Measurements from ENCODE around the gene CEP41. TPM values are rescaled to one million over a fixed set of nuclear protein-coding genes. Genes with fewer than 3 reads are reported as not detected.
A peak's percentile ranks its signal among the peaks of the same experiment; 100 is the strongest.

The CEP41 gene
- total RNA-seq, 1 experiment from 2014 or later, result 14.0 TPM

- no peak for TF ChIP-seq CTCF (IDR thresholded peaks at IDR 0.05; ENCODE audit: unreplicated experiment)
- ChIA-PET CTCF (interaction anchor here (0.7 kb wide), 1 partner anchor 214 kb away, joined by 3 read pairs; no protein-coding TSS in a partner anchor), POLR2A (interaction anchor here (1.2 to 2.3 kb wide), 2 partner anchors 18 to 58 kb away, joined by 4 to 12 read pairs; partner anchors contain the start of gene CPA4)
- Mint-ChIP-seq H3K4me3 (ENCODE audit: unreplicated experiment) (peak overlapping the region; percentile 29), H3K9me3 (ENCODE audit: unreplicated experiment) (no peaks in the 10 kb centered on the region), H3K27ac (ENCODE audit: low read depth, unreplicated experiment) (no peak overlapping the region), H3K27me3 (ENCODE audit: insufficient read depth, unreplicated experiment) (no peaks in the 10 kb centered on the region), H3K4me1 (ENCODE audit: insufficient read depth, unreplicated experiment) (peaks cover 52% of the 10 kb centered on the region), H3K36me3 (ENCODE audit: insufficient read depth, unreplicated experiment) (no peaks in the 10 kb centered on the region)
- DNase-seq (ENCODE audit: unreplicated experiment), result no peak
- intact Hi-C loops (cut with micrococcal nuclease), result loop anchor here (10.0 kb wide), 1 partner anchor 147 kb away; the partner anchor contains the start of genes SSMEM1 and TMEM209
- no TSS peak for BruUV-seq (replicated peaks)
Measured at GRCh38 chr7:130351791-130352090, 89.1 kb downstream of the CEP41 start.

- peaks cover 47% of the 10 kb centered on the region for H3K4me1 Mint-ChIP-seq (ENCODE audit: insufficient read depth, unreplicated experiment)
- intact Hi-C loops (cut with micrococcal nuclease), result loop anchor here (10.0 kb wide), 1 partner anchor 146 kb away; the partner anchor contains the start of genes SSMEM1 and TMEM209
- DNase-seq (ENCODE audit: unreplicated experiment), result no peak
- ChIA-PET CTCF (interaction anchor here (0.6 to 0.7 kb wide), 2 partner anchors 214 to 1488 kb away, joined by 3 read pairs; no protein-coding TSS in a partner anchor), POLR2A (interaction anchor here (0.6 to 2.3 kb wide), 5 partner anchors 17 to 58 kb away, joined by 3 to 12 read pairs (median 4); partner anchors contain the start of gene CPA4)
- no TSS peak for BruUV-seq (replicated peaks)
- no peak for TF ChIP-seq CTCF (IDR thresholded peaks at IDR 0.05; ENCODE audit: unreplicated experiment)
- H3K27ac Mint-ChIP-seq (ENCODE audit: low read depth, unreplicated experiment), result peak overlapping the region; percentile 55
- H3K27me3 Mint-ChIP-seq (ENCODE audit: insufficient read depth, unreplicated experiment), result no peaks in the 10 kb centered on the region
- no peak overlapping the region for H3K4me3 Mint-ChIP-seq (ENCODE audit: unreplicated experiment)
- no peaks in the 10 kb centered on the region for H3K9me3 Mint-ChIP-seq (ENCODE audit: unreplicated experiment)
- H3K36me3 Mint-ChIP-seq (ENCODE audit: insufficient read depth, unreplicated experiment), result no peaks in the 10 kb centered on the region
Measured at GRCh38 chr7:130350945-130351790, 89.6 kb downstream of the CEP41 start.

GRCh38 chr7:130349911-130350782, 90.7 kb downstream of the CEP41 start:
- Mint-ChIP-seq H3K9me3 (ENCODE audit: unreplicated experiment) (no peaks in the 10 kb centered on the region), H3K27ac (ENCODE audit: low read depth, unreplicated experiment) (peak overlapping the region; percentile 55), H3K4me1 (ENCODE audit: insufficient read depth, unreplicated experiment) (peaks cover 42% of the 10 kb centered on the region), H3K27me3 (ENCODE audit: insufficient read depth, unreplicated experiment) (no peaks in the 10 kb centered on the region), H3K36me3 (ENCODE audit: insufficient read depth, unreplicated experiment) (no peaks in the 10 kb centered on the region), H3K4me3 (ENCODE audit: unreplicated experiment) (no peak overlapping the region)
- DNase-seq (ENCODE audit: unreplicated experiment), result peak; percentile 91
- BruUV-seq (replicated peaks), result no TSS peak
- intact Hi-C loops (cut with micrococcal nuclease), result loop anchor here (10.0 kb wide), 1 partner anchor 145 kb away; the partner anchor contains the start of genes SSMEM1 and TMEM209
- TF ChIP-seq CTCF (IDR thresholded peaks at IDR 0.05; ENCODE audit: unreplicated experiment), result no peak
- CTCF ChIA-PET, result interaction anchor here (0.6 to 0.7 kb wide), 2 partner anchors 255 to 1487 kb away, joined by 3 read pairs; no protein-coding TSS in a partner anchor
- POLR2A ChIA-PET, result interaction anchor here (0.6 to 1.4 kb wide), 5 partner anchors 27 to 145 kb away, joined by 3 to 6 read pairs (median 3); partner anchors contain the start of genes CPA4 and TMEM209

All from MCF 10A (cell line).